ENCODE measurements around the gene PDCD1.

DNA sequence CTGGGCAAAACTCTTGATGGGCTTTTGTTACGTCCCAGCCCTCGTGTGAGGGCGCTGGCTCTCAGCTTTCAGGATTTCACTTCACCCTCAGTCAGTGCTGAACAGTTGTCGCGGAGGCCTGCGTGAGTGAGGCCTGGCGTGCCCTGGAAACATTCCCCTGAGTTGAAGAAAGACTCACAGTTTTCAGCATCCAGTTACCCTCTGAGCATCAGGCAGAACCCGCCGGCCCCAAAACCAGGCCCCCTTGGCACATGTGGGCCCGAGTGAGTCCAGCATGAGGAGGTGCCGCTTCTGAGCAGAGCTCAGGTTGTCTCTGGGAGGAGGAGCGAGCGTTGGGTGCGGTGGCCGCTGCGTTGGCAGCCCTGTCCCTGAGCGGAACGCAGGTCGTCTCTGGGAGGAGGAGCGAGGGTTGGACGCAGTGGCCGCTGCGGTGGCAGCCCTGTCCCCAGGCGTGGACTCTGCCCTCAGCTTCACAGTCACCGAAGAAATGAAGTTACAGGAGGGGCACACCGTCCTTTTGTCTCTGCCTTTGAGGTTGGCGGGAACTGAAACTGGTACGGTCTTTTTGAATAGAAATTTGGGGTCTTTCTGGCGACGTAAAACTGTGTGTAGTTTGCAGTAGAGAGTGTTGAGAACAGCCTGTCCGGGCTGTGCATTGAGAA lies 49.8 kb downstream of the PDCD1 start, which contains the start of gene NEU4:
- TF ChIP-seq CTCF (IDR thresholded peaks at IDR 0.05; ENCODE audit: control extremely low read depth in 1 of 3, insufficient read depth in 1 of 3, low read depth in 1 of 3, low read length in 3 of 3) (no peak), EZH2 (IDR thresholded peaks at IDR 0.05; ENCODE audit: low read depth, low read length, severe bottlenecking) (no peak), CHD2 (IDR thresholded peaks at IDR 0.05; ENCODE audit: low read length) (no peak), JUN (IDR thresholded peaks at IDR 0.05; ENCODE audit: low read depth, low read length) (no peak), YY1 (IDR thresholded peaks at IDR 0.05; ENCODE audit: low read depth, low read length) (no peak), CEBPB (IDR thresholded peaks at IDR 0.05; ENCODE audit: low read depth, low read length) (no peak), EP300 (IDR thresholded peaks at IDR 0.05; ENCODE audit: borderline replicate concordance in 1 of 2, low read depth in 2 of 2, low read length in 2 of 2) (no peak)
- TF ChIP-seq, protein P1, sequence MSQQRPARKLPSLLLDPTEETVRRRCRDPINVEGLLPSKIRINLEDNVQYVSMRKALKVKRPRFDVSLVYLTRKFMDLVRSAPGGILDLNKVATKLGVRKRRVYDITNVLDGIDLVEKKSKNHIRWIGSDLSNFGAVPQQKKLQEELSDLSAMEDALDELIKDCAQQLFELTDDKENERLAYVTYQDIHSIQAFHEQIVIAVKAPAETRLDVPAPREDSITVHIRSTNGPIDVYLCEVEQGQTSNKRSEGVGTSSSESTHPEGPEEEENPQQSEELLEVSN (IDR thresholded peaks at IDR 0.05) = no peak

All from H1 (cell line).